PFSK-1 (cell line): ENCODE data around the gene S100A16.

Source experiments
- FOXP2 ChIP-seq: optimal IDR thresholded peaks from 2 replicates; pipeline ENCODE3; 2011; ENCODE audit warnings: borderline replicate concordance, control low read depth, inconsistent platforms; ENCODE audit not compliant: insufficient read depth; ENCODE audit errors: extremely low read length, extremely low read depth
- POLR2AphosphoS5 ChIP-seq: IDR thresholded peaks from 2 replicates; pipeline ENCODE4 v1.6.1; 2012; ENCODE audit warnings: low read depth, mild to moderate bottlenecking, control low read depth, low read length, moderate library complexity
- REST ChIP-seq, 2 experiments: IDR thresholded peaks; 2 replicates each; pipeline versions ENCODE4 v1.6.1 to v1.8.0; 2011 to 2012; ENCODE audit warnings: low read depth in 2 of 2, low read length in 2 of 2, control low read depth in 1 of 2, inconsistent platforms in 1 of 2, mild to moderate bottlenecking in 1 of 2, moderate library complexity in 1 of 2; ENCODE audit not compliant: insufficient read depth in 1 of 2
- SIN3A ChIP-seq: IDR thresholded peaks from 2 replicates; pipeline ENCODE4 v1.6.1; 2012; ENCODE audit warnings: mild to moderate bottlenecking, low read length, moderate library complexity, borderline replicate concordance; ENCODE audit not compliant: insufficient read depth
- TAF1 ChIP-seq: IDR thresholded peaks from 2 replicates; pipeline ENCODE4 v1.6.1; 2012; ENCODE audit warnings: low read length, control low read depth, borderline replicate concordance; ENCODE audit not compliant: insufficient read depth

The S100A16 gene

GRCh38 chr1:153619171-153619570 is 6.2 kb upstream of the S100A16 start:
- no peak for TF ChIP-seq REST (IDR thresholded peaks at IDR 0.05; ENCODE audit: insufficient read depth in 1 of 2, low read depth in 2 of 2, low read length in 2 of 2)
- no peak for TF ChIP-seq SIN3A
- TF ChIP-seq FOXP2, result no peak
- TF ChIP-seq POLR2AphosphoS5, result no peak
- no peak for TF ChIP-seq TAF1

GRCh38 chr1:153617663-153618062 is 4.7 kb upstream of the S100A16 start:
- TF ChIP-seq POLR2AphosphoS5, result peak; percentile 24; the same call in 1 of the 2 replicates
- no peak for TF ChIP-seq FOXP2

GRCh38 chr1:153616917-153617311 is 4.0 kb upstream of the S100A16 start:
- TF ChIP-seq FOXP2, result no peak

GRCh38 chr1:153616144-153616916 is 3.4 kb upstream of the S100A16 start, which contains the start of gene S100A14:
Gene S100A14, minus strand, starts transcription at chr1:153616325. Its CDS starts 467 bp downstream, at chr1:153615858.
- no peak for TF ChIP-seq SIN3A
- TF ChIP-seq FOXP2, result no peak
- no peak for TF ChIP-seq TAF1
- no peak for TF ChIP-seq POLR2AphosphoS5
- TF ChIP-seq REST (IDR thresholded peaks at IDR 0.05; ENCODE audit: insufficient read depth in 1 of 2, low read depth in 2 of 2, low read length in 2 of 2), result no peak

GRCh38 chr1:153615406-153615805 is 2.5 kb upstream of the S100A16 start:
- no peak for TF ChIP-seq REST (IDR thresholded peaks at IDR 0.05; ENCODE audit: insufficient read depth in 1 of 2, low read depth in 2 of 2, low read length in 2 of 2)
- no peak for TF ChIP-seq SIN3A
- TF ChIP-seq POLR2AphosphoS5, result no peak

- TF ChIP-seq TAF1 (no peak), SIN3A (no peak), REST (IDR thresholded peaks at IDR 0.05; ENCODE audit: insufficient read depth in 1 of 2, low read depth in 2 of 2, low read length in 2 of 2) (no peak), FOXP2 (no peak), POLR2AphosphoS5 (no peak)
Measured at GRCh38 chr1:153614906-153615305, 2.0 kb upstream of the S100A16 start.
